HepG2 (cell line): ENCODE results near the gene CD164L2. TPM values are rescaled to one million over a fixed set of nuclear protein-coding genes. Genes with fewer than 3 reads are reported as not detected.

Experiments used
- AGO1 ChIP-seq: fragments of 200-400 bp; formaldehyde crosslinking; IDR thresholded peaks from 2 replicates; pipeline ENCODE4 v1.6.1; 2017; ENCODE audit warnings: mild to moderate bottlenecking, low read depth, low read length, moderate library complexity; ENCODE audit not compliant: poor library complexity, severe bottlenecking
- FOSL2 ChIP-seq: sonication (generic); formaldehyde crosslinking; IDR thresholded peaks from 2 replicates; pipeline ENCODE4 v1.4.0; 2020; ENCODE audit warnings: missing genetic modification reagents
- FOXA3 ChIP-seq: IDR thresholded peaks from 2 replicates; pipeline ENCODE4 v1.6.1; 2016; ENCODE audit warnings: missing genetic modification reagents, missing compliant biosample characterization
- HDAC6 ChIP-seq: fragments of 200-600 bp; sonication (generic); IDR thresholded peaks from 2 replicates; pipeline ENCODE4 v1.7.0; 2017; ENCODE audit warnings: mild to moderate bottlenecking, antibody characterized with exemption, low read length, low read depth
- HNF1B ChIP-seq: sonication (generic); formaldehyde crosslinking; IDR thresholded peaks from 2 replicates; pipeline ENCODE4 v1.5.1; 2020; ENCODE audit warnings: mild to moderate bottlenecking, moderate library complexity, missing genetic modification reagents
- KDM2A ChIP-seq: sonication (generic); formaldehyde crosslinking; IDR thresholded peaks from 2 replicates; pipeline ENCODE4 v1.4.0; 2020; ENCODE audit warnings: low read depth, missing genetic modification reagents, borderline replicate concordance
- LCORL ChIP-seq, 2 experiments: fragments of 450-650 bp in 1 of 2; sonication (generic) in 1 of 2; formaldehyde crosslinking in 1 of 2; IDR thresholded peaks; 2 replicates each; pipeline versions ENCODE4 v1.5.0 to v1.6.1; 2017 to 2020; ENCODE audit warnings: antibody characterized with exemption in 1 of 2, missing genetic modification reagents in 1 of 2
- MAX ChIP-seq: IDR thresholded peaks from 2 replicates; pipeline ENCODE4 v1.6.1; 2012; ENCODE audit warnings: inconsistent platforms
- MEIS2 ChIP-seq: sonication (generic); formaldehyde crosslinking; IDR thresholded peaks from 2 replicates; pipeline ENCODE4 v1.9.0; 2021; ENCODE audit warnings: mild to moderate bottlenecking, missing genetic modification reagents
- SALL2 ChIP-seq: sonication (generic); formaldehyde crosslinking; IDR thresholded peaks from 2 replicates; pipeline ENCODE4 v1.8.1; 2023; ENCODE audit warnings: mild to moderate bottlenecking, missing genetic modification reagents, inconsistent platforms
- SP1 ChIP-seq, 2 experiments: fragments of 450-650 bp in 1 of 2; sonication (generic) in 1 of 2; formaldehyde crosslinking in 1 of 2; IDR thresholded peaks; 2 replicates each; pipeline versions ENCODE4 v1.4.0 to v1.6.1; 2016 to 2020; ENCODE audit warnings: missing genetic modification reagents in 1 of 2
- TAF1 ChIP-seq: sonication (generic); formaldehyde crosslinking; IDR thresholded peaks from 2 replicates; pipeline ENCODE4 v1.4.0; 2020; ENCODE audit warnings: missing genetic modification reagents
- ZNF230 ChIP-seq: sonication (generic); formaldehyde crosslinking; IDR thresholded peaks from 2 replicates; pipeline ENCODE4 v1.4.0; 2020; ENCODE audit warnings: mild to moderate bottlenecking, missing genetic modification reagents
- ZNF335 ChIP-seq: sonication (generic); formaldehyde crosslinking; IDR thresholded peaks from 2 replicates; pipeline ENCODE4 v1.4.0; 2020; ENCODE audit warnings: missing genetic modification reagents
- ZNF430 ChIP-seq: sonication (generic); formaldehyde crosslinking; IDR thresholded peaks from 2 replicates; pipeline ENCODE4 v1.9.0; 2021; ENCODE audit warnings: mild to moderate bottlenecking, missing genetic modification reagents
- ZNF547 ChIP-seq: sonication (generic); formaldehyde crosslinking; IDR thresholded peaks from 2 replicates; pipeline ENCODE4 v1.5.1; 2020; ENCODE audit warnings: mild to moderate bottlenecking, missing genetic modification reagents
- ZNF672 ChIP-seq: sonication (generic); formaldehyde crosslinking; IDR thresholded peaks from 2 replicates; pipeline ENCODE4 v1.8.1; 2022; ENCODE audit warnings: missing genetic modification reagents
- ZNF720 ChIP-seq: sonication (generic); formaldehyde crosslinking; IDR thresholded peaks from 2 replicates; pipeline ENCODE4 v1.4.0; 2020; ENCODE audit warnings: missing genetic modification reagents
- polyA plus RNA-seq, 8 experiments: library from polyadenylated mRNA; depleted of rRNA in 3 of 8; stranded (reverse) in 7 of 8; unstranded in 1 of 8; fragments of >200 nt; fragmentation: Illumina TruSeq in 4 of 8; extraction: Trizol in 4 of 8; gene quantifications; 2 replicates each; pipeline versions ENCODE4 v1.2.1 to v1.2.3, GENCODE V29; 2011 to 2016; ENCODE audit warnings: low read depth in 4 of 8, missing spikeins in 1 of 8, mixed read lengths in 1 of 8; ENCODE audit not compliant: insufficient read depth in 1 of 8
- total RNA-seq, 5 experiments: library from RNA; depleted of rRNA; stranded (reverse); fragments of >200 nt; fragmentation: Illumina TruSeq; extraction: Trizol; gene quantifications; 2 replicates each; pipeline ENCODE4 v1.2.3, GENCODE V29; 2016; ENCODE audit warnings: low read depth in 1 of 5
- TF ChIP-seq, protein P1 (sequence below): sonication (generic); formaldehyde crosslinking; IDR thresholded peaks from 2 replicates; pipeline ENCODE4 v1.5.1; 2020; ENCODE audit warnings: mild to moderate bottlenecking, missing genetic modification reagents, moderate library complexity
- TF ChIP-seq, protein P2 (sequence below): IDR thresholded peaks from 2 replicates; pipeline ENCODE4 v1.6.1; 2016; ENCODE audit warnings: low read depth, borderline replicate concordance
- TF ChIP-seq, protein P3 (sequence below): sonication (generic); formaldehyde crosslinking; IDR thresholded peaks from 2 replicates; pipeline ENCODE4 v1.5.1; 2020; ENCODE audit warnings: missing genetic modification reagents, mild to moderate bottlenecking, borderline replicate concordance

CD164L2 gene
- total and polyA plus RNA-seq, 2 of the 13 experiments (the other 11 are each of a cell fraction or from before 2014, with no cell fraction given), result not detected

DNA sequence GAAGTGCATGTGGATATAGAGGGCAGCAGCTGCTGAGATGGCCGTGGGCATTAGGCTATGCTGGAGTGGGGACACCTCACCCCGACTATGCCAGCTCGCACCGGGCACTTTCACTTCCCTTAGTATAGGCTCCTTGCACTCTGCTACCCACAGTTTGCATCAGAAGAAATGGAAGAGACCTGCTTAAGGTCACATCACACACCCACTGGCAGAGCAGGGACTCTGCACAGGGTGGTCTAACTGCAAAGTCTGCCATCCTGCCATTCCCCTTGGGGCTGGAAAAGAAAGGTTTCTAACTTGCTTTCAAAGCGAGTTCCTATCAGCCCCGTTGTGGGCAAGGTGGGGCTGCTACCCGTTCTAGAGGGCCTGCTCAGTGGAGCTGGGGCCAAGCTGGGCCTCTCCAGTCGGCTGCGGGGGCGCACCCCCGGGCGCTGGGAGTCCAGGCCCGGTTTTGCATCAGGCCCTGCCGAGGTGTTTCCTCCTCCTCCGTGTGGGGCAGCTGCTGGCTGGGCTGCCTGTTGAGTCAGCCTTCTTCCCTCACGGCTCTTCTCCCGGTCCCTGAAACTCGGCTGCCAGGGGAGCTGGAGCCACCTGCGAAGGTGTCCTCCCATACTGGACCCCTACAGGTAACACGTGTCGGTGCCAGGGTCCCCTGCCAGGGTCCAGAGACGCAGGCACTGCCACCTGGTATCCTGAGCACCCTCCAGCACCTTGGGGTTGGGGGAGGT lies 41.4 kb downstream of the CD164L2 start, which contains the start of gene SYTL1 (continued):
- TF ChIP-seq, protein P1, sequence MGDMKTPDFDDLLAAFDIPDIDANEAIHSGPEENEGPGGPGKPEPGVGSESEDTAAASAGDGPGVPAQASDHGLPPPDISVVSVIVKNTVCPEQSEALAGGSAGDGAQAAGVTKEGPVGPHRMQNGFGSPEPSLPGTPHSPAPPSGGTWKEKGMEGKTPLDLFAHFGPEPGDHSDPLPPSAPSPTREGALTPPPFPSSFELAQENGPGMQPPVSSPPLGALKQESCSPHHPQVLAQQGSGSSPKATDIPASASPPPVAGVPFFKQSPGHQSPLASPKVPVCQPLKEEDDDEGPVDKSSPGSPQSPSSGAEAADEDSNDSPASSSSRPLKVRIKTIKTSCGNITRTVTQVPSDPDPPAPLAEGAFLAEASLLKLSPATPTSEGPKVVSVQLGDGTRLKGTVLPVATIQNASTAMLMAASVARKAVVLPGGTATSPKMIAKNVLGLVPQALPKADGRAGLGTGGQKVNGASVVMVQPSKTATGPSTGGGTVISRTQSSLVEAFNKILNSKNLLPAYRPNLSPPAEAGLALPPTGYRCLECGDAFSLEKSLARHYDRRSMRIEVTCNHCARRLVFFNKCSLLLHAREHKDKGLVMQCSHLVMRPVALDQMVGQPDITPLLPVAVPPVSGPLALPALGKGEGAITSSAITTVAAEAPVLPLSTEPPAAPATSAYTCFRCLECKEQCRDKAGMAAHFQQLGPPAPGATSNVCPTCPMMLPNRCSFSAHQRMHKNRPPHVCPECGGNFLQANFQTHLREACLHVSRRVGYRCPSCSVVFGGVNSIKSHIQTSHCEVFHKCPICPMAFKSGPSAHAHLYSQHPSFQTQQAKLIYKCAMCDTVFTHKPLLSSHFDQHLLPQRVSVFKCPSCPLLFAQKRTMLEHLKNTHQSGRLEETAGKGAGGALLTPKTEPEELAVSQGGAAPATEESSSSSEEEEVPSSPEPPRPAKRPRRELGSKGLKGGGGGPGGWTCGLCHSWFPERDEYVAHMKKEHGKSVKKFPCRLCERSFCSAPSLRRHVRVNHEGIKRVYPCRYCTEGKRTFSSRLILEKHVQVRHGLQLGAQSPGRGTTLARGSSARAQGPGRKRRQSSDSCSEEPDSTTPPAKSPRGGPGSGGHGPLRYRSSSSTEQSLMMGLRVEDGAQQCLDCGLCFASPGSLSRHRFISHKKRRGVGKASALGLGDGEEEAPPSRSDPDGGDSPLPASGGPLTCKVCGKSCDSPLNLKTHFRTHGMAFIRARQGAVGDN (CRISPR knock-in tag), result peak; percentile 66
- TF ChIP-seq ZNF672 (no peak), HNF1B (CRISPR knock-in tag) (peak; percentile 53; the same call in 1 of the 2 replicates), FOXA3 (CRISPR knock-in tag) (0 out of 2 replicates have a peak, but pooled peaks have one; percentile 29), MEIS2 (CRISPR knock-in tag) (peak; percentile 54; the same call in 1 of the 2 replicates), ZNF547 (CRISPR knock-in tag) (no peak), KDM2A (CRISPR knock-in tag) (peak; percentile 79), HDAC6 (no peak), SP1 (IDR thresholded peaks at IDR 0.05) (no peak), SP1 (CRISPR knock-in tag; IDR thresholded peaks at IDR 0.05) (0 out of 2 replicates have a peak, but pooled peaks have one; percentile 13), SALL2 (peak; percentile 56; the same call in 1 of the 2 replicates), TAF1 (CRISPR knock-in tag) (peak; percentile 51; the same call in 1 of the 2 replicates), ZNF430 (CRISPR knock-in tag) (peak; percentile 69; the same call in 1 of the 2 replicates), MAX (peak; percentile 63; the same call in 1 of the 2 replicates), FOSL2 (peak; percentile 62), ZNF335 (peak; percentile 65; the same call in 1 of the 2 replicates), ZNF720 (CRISPR knock-in tag) (no peak), AGO1 (peak; percentile 63), ZNF230 (CRISPR knock-in tag) (no peak), LCORL (IDR thresholded peaks at IDR 0.05) (no peak), LCORL (CRISPR knock-in tag; IDR thresholded peaks at IDR 0.05) (peak; percentile 26; the same call in 1 of the 2 replicates)
- TF ChIP-seq, protein P2, sequence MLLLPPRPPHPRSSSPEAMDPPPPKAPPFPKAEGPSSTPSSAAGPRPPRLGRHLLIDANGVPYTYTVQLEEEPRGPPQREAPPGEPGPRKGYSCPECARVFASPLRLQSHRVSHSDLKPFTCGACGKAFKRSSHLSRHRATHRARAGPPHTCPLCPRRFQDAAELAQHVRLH, result no peak
- TF ChIP-seq, protein P3, sequence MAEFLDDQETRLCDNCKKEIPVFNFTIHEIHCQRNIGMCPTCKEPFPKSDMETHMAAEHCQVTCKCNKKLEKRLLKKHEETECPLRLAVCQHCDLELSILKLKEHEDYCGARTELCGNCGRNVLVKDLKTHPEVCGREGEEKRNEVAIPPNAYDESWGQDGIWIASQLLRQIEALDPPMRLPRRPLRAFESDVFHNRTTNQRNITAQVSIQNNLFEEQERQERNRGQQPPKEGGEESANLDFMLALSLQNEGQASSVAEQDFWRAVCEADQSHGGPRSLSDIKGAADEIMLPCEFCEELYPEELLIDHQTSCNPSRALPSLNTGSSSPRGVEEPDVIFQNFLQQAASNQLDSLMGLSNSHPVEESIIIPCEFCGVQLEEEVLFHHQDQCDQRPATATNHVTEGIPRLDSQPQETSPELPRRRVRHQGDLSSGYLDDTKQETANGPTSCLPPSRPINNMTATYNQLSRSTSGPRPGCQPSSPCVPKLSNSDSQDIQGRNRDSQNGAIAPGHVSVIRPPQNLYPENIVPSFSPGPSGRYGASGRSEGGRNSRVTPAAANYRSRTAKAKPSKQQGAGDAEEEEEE, result peak; percentile 58; the same call in 1 of the 2 replicates
